HCT116 (cell line): ENCODE data around the gene STK39. TPM values are rescaled to one million over a fixed set of nuclear protein-coding genes. Genes with fewer than 3 reads are reported as not detected.

ENCODE experiments used
- ATAC-seq: fragments of 200-7000 bp; cut with Tn5 transposase; 2 replicates; pipeline ENCODE4 v1.9.1; 2020; ENCODE audit warnings: mild to moderate bottlenecking, moderate library complexity
- BruUV-seq: library from RNA; stranded (reverse); fragments of 400-500 nt; replicated peaks from 2 replicates; lab custom pipeline; 2021; lab: Mats Ljungman, UMichigan
- CTCF ChIA-PET: fragments of 300-600 bp; sonication (Branson Sonifier 250); formaldehyde crosslinking; loops from one replicate; lab custom pipeline; 2021; ENCODE audit warnings: antibody characterized with exemption; lab: Charles Lee
- POLR2A ChIA-PET: fragments of 300-600, 350-600 bp; sonication (Branson Sonifier 250); formaldehyde crosslinking; loops from one replicate; lab custom pipeline; 2021; ENCODE audit warnings: antibody characterized with exemption; lab: Charles Lee
- RAD21 ChIA-PET, 2 experiments: fragments of 300-600 bp; sonication (Branson Sonifier 250); formaldehyde crosslinking; loops; one replicate each; lab custom pipeline; 2023; ENCODE audit warnings: low total read pairs in 2 of 2; ENCODE audit not compliant: uncharacterized antibody in 2 of 2, unreplicated experiment in 2 of 2, low non-redundant PET in 1 of 2; lab: Charles Lee
- DNase-seq: peaks from one replicate; pipeline ENCODE4 v3.0.0-alpha.2; 2010; ENCODE audit warnings: low read depth, low spot score
- H2AFZ ChIP-seq: fragments of 200-600 bp; shearing (Covaris generic), sonication (generic); 2 replicates; pipeline ENCODE4 v1.6.1; 2017; ENCODE audit warnings: low read depth, mixed run types, mixed read lengths, antibody characterized with exemption, low read length; ENCODE audit not compliant: poor library complexity, severe bottlenecking
- H3K27ac ChIP-seq: 2 replicates; pipeline ENCODE4 v1.5.1; 2012; ENCODE audit warnings: low read depth, low read length
- H3K27me3 ChIP-seq: fragments of 200-600 bp; sonication (generic); 2 replicates; pipeline ENCODE4 v1.6.1; 2016; ENCODE audit warnings: mixed run types, low read length, mixed read lengths; ENCODE audit not compliant: insufficient read depth
- H3K36me3 ChIP-seq, 2 experiments: fragments of 200-500 bp in 1 of 2; fragments of 200-600 bp in 1 of 2; sonication (Bioruptor generic) in 1 of 2; sonication (generic) in 1 of 2; 2 replicates each; pipeline versions ENCODE4 v1.5.1 to v1.6.1; 2014 to 2016; ENCODE audit warnings: low read length in 2 of 2, inconsistent platforms in 1 of 2, mixed read lengths in 1 of 2, mixed run types in 1 of 2; ENCODE audit not compliant: insufficient read depth in 2 of 2, control insufficient read depth in 1 of 2
- H3K4me1 ChIP-seq, 2 experiments: fragments of 200-600 bp in 1 of 2; sonication (generic) in 1 of 2; 2 replicates each; pipeline versions ENCODE4 v1.5.1 to v1.6.1; 2012 to 2017; ENCODE audit warnings: low read length in 2 of 2, inconsistent platforms in 1 of 2, mild to moderate bottlenecking in 1 of 2, mixed read lengths in 1 of 2, mixed run types in 1 of 2, moderate library complexity in 1 of 2; ENCODE audit not compliant: insufficient read depth in 2 of 2, control insufficient read depth in 1 of 2
- H3K4me2 ChIP-seq: fragments of 200-600 bp; sonication (generic); 2 replicates; pipeline ENCODE4 v1.6.1; 2017; ENCODE audit warnings: mixed run types, low read length, mixed read lengths
- H3K4me3 ChIP-seq, 2 experiments: fragments of 200-600 bp in 1 of 2; sonication (generic) in 1 of 2; replicated peaks in 1 of 2; 2 replicates each; pipeline ENCODE4 v1.5.1; 2011 to 2016; ENCODE audit warnings: low read length in 2 of 2, control low read depth in 1 of 2, low read depth in 1 of 2, mild to moderate bottlenecking in 1 of 2, mixed read lengths in 1 of 2, mixed run types in 1 of 2
- H3K79me2 ChIP-seq: fragments of 200-600 bp; sonication (generic); 2 replicates; pipeline ENCODE4 v1.6.1; 2017; ENCODE audit warnings: mild to moderate bottlenecking, mixed run types, low read length, moderate library complexity, mixed read lengths; ENCODE audit not compliant: insufficient read depth
- H3K9ac ChIP-seq: fragments of 200-600 bp; sonication (generic); 2 replicates; pipeline ENCODE4 v1.6.1; 2016; ENCODE audit warnings: low read length, mixed read lengths
- H3K9me2 ChIP-seq: fragments of 200-600 bp; sonication (generic), shearing (Covaris generic); 2 replicates; pipeline ENCODE4 v1.6.1; 2017; ENCODE audit warnings: mixed run types, mild to moderate bottlenecking, moderate library complexity; ENCODE audit not compliant: insufficient read depth
- H3K9me3 ChIP-seq, 2 experiments: fragments of 200-500 bp in 1 of 2; fragments of 200-600 bp in 1 of 2; sonication (Bioruptor generic) in 1 of 2; sonication (generic) in 1 of 2; 2 replicates each; pipeline ENCODE4 v1.6.1; 2014 to 2017; ENCODE audit warnings: low read length in 2 of 2, mixed read lengths in 2 of 2, inconsistent platforms in 1 of 2, low read depth in 1 of 2, mild to moderate bottlenecking in 1 of 2, mixed run types in 1 of 2, moderate library complexity in 1 of 2; ENCODE audit not compliant: control insufficient read depth in 1 of 2, insufficient read depth in 1 of 2
- H4K20me1 ChIP-seq: fragments of 200-600 bp; sonication (generic), shearing (Covaris generic); 2 replicates; pipeline ENCODE4 v1.6.1; 2017; ENCODE audit warnings: mixed run types, mild to moderate bottlenecking, moderate library complexity; ENCODE audit not compliant: insufficient read depth
- EGR1 ChIP-seq: IDR thresholded peaks from 2 replicates; pipeline ENCODE4 v1.6.1; 2012; ENCODE audit warnings: low read depth
- ELF1 ChIP-seq: IDR thresholded peaks from 2 replicates; pipeline ENCODE4 v1.6.1; 2012; ENCODE audit warnings: low read depth, borderline replicate concordance
- EZH2 ChIP-seq: fragments of 200-600 bp; sonication (generic); IDR thresholded peaks from 2 replicates; pipeline ENCODE4 v1.6.1; 2017; ENCODE audit warnings: antibody characterized with exemption, mixed run types
- EZH2phosphoT487 ChIP-seq: fragments of 200-600 bp; IDR thresholded peaks from 2 replicates; pipeline ENCODE4 v1.6.1; 2018; ENCODE audit warnings: antibody characterized with exemption, borderline replicate concordance
- JUND ChIP-seq: IDR thresholded peaks from 2 replicates; pipeline ENCODE4 v1.6.1; 2012
- RAD21 ChIP-seq: IDR thresholded peaks from 2 replicates; pipeline ENCODE4 v1.6.1; 2012; ENCODE audit warnings: low read depth, mild to moderate bottlenecking
- YY1 ChIP-seq: IDR thresholded peaks from 2 replicates; pipeline ENCODE4 v1.6.1; 2011; ENCODE audit warnings: low read length, low read depth, moderate library complexity, mild to moderate bottlenecking; ENCODE audit not compliant: insufficient replicate concordance; ENCODE audit errors: extremely low read depth
- ZFX ChIP-seq: fragments of 450-650 bp; IDR thresholded peaks from 2 replicates; pipeline ENCODE4 v1.6.1; 2017
- intact Hi-C: fragments of 100-400 bp; cut with micrococcal nuclease; formaldehyde crosslinking; loops from 2 replicates; pipeline ENCODE4 v1.10.0; 2022
- total RNA-seq: library from RNA; stranded (reverse); gene quantifications from one replicate; pipeline ENCODE4 v1.2.1, GENCODE V29; 2021; ENCODE audit not compliant: unreplicated experiment
- TF ChIP-seq, protein P1 (sequence below): IDR thresholded peaks from 2 replicates; pipeline ENCODE4 v1.6.1; 2012
- TF ChIP-seq, protein P2 (sequence below): IDR thresholded peaks from 2 replicates; pipeline ENCODE4 v1.6.1; 2011; ENCODE audit warnings: mild to moderate bottlenecking, low read length, moderate library complexity; ENCODE audit not compliant: insufficient replicate concordance; ENCODE audit errors: extremely low read depth

The STK39 gene
- total RNA-seq, 1 experiment from 2014 or later, result 118 TPM

DNA sequence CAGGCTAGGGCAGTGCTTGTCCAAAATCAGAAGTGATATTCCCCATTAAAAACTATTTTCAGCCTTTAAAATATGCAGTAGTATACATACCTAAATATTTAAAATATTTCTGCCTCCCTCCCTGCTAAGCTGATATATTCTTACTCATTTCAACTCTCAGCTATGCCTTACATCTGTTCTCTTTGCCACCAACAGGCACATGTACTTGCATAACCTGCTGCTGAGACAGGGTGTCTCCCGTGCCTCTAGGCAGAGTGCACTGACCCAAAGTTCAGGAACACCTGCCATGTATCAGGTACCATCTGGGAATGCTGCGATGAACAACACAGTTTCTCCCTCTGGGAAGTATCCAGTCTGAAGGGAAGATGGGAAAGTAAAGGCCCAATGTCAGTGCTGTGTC is 91.7 kb downstream of the STK39 start:
- no peak overlapping the region for H2AFZ ChIP-seq
- ChIA-PET CTCF (interaction anchor here (1.7 kb wide), 1 partner anchor 37 kb away, joined by 5 read pairs; no protein-coding TSS in a partner anchor), POLR2A (no interaction called here), RAD21 (interaction anchor here in 1 of 2 experiments (0.6 kb wide), 1 partner anchor 135 kb away, joined by 4 read pairs; no protein-coding TSS in a partner anchor)
- H3K9me3 ChIP-seq, result no peaks in the 10 kb centered on the region
- no peak overlapping the region for H3K9ac ChIP-seq
- H3K4me1 ChIP-seq, result peaks cover 30 to 55% of the 10 kb centered on the region in 2 experiments
- H3K79me2 ChIP-seq, result peaks cover 85% of the 10 kb centered on the region
- H4K20me1 ChIP-seq, result no peaks in the 10 kb centered on the region
- H3K27ac ChIP-seq, result no peak overlapping the region
- H3K36me3 ChIP-seq, result peaks cover 0 to 59% of the 10 kb centered on the region in 2 experiments; a peak in 2 of 4 replicates
- intact Hi-C loops, result no loop called here
- no TSS peak for BruUV-seq
- no peak for DNase-seq
- H3K9me2 ChIP-seq, result no peaks in the 10 kb centered on the region
- ATAC-seq, result no peak
- H3K4me2 ChIP-seq, result no peak overlapping the region
- no peaks in the 10 kb centered on the region for H3K27me3 ChIP-seq
- no peak overlapping the region for H3K4me3 ChIP-seq
- TF ChIP-seq ZFX (no peak), ELF1 (no peak), RAD21 (no peak), EGR1 (no peak), YY1 (no peak), EZH2 (no peak), JUND (no peak), EZH2phosphoT487 (no peak)
- TF ChIP-seq, protein P1, sequence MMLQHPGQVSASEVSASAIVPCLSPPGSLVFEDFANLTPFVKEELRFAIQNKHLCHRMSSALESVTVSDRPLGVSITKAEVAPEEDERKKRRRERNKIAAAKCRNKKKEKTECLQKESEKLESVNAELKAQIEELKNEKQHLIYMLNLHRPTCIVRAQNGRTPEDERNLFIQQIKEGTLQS, result no peak
- TF ChIP-seq, protein P2, sequence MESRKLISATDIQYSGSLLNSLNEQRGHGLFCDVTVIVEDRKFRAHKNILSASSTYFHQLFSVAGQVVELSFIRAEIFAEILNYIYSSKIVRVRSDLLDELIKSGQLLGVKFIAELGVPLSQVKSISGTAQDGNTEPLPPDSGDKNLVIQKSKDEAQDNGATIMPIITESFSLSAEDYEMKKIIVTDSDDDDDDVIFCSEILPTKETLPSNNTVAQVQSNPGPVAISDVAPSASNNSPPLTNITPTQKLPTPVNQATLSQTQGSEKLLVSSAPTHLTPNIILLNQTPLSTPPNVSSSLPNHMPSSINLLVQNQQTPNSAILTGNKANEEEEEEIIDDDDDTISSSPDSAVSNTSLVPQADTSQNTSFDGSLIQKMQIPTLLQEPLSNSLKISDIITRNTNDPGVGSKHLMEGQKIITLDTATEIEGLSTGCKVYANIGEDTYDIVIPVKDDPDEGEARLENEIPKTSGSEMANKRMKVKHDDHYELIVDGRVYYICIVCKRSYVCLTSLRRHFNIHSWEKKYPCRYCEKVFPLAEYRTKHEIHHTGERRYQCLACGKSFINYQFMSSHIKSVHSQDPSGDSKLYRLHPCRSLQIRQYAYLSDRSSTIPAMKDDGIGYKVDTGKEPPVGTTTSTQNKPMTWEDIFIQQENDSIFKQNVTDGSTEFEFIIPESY, result no peak
